Measurements from ENCODE around the gene HTR7. TPM values are rescaled to one million over a fixed set of nuclear protein-coding genes. Genes with fewer than 3 reads are reported as not detected.
A peak's percentile ranks its signal among the peaks of the same experiment; 100 is the strongest.
"Not testable (repeated sequence)": the region's sequence is repeated elsewhere in the genome, so short reads cannot be mapped to it uniquely, and the experiment has no call there.

The HTR7 gene
- total RNA-seq: 1 to 10 TPM in 2 of 4 donors, under 1 TPM in 2; 0.29 to 1.5 (median 0.68) TPM

DNA sequence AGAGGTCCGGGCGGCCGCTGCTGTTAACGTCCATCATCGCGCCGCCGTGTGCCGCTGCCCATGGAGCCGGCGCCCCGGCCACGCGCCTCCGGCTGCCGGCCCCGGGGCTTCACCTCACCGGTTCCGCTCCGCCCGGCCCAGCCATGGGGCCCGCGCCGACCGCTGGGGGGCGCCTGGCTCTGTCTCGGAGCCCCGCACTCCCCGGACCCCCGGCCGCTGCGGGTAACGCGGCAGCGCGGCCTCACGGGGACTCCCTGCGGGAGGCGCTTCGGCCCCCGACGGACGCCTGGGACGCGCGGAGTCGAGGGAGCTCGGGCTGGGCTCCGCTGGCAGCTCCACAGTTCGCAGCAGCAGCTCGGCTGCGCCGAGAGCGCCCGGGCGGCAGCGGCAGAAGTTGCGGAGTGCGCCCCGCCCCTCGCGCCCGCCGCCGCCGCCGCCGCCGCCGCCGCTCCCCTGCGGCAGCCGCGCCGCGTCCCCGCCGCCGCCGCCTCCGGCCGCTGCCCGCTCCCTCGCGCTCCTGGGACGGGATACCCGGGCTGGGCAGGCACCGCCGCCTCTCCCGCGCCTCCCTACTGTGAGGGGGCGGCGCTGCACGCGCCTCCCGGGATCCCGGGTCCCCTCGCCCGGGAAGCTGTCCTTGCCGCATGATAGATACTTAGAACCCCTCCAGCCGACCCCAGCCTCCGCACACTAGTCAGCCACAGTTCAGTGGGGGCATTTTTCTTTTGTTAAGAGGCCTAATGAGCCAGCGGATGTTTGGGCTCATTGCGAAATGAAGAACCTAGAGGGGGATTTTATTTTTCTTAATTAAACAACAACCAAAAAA lies at the start of gene HTR7:
HTR7 (minus strand) TSS at position 405 of the 826 bp plus-strand sequence; CDS start at position 37, 368 bp downstream.
- Histone ChIP-seq H3K27me3 (peaks cover 0 to 25% of the 10 kb centered on the region in 2 donors), H3K9me3 (no peaks in the 10 kb centered on the region), H3K36me3 (no peaks in the 10 kb centered on the region), H3K27ac (peak within 1 kb of the TSS; percentile 68 to 81), H3K4me1 (no peaks in the 10 kb centered on the region), H3K4me3 (peak within 1 kb of the TSS; percentile 49 to 65)
- no peak for TF ChIP-seq POLR2A (IDR thresholded peaks at IDR 0.05)
- TF ChIP-seq, protein P1, sequence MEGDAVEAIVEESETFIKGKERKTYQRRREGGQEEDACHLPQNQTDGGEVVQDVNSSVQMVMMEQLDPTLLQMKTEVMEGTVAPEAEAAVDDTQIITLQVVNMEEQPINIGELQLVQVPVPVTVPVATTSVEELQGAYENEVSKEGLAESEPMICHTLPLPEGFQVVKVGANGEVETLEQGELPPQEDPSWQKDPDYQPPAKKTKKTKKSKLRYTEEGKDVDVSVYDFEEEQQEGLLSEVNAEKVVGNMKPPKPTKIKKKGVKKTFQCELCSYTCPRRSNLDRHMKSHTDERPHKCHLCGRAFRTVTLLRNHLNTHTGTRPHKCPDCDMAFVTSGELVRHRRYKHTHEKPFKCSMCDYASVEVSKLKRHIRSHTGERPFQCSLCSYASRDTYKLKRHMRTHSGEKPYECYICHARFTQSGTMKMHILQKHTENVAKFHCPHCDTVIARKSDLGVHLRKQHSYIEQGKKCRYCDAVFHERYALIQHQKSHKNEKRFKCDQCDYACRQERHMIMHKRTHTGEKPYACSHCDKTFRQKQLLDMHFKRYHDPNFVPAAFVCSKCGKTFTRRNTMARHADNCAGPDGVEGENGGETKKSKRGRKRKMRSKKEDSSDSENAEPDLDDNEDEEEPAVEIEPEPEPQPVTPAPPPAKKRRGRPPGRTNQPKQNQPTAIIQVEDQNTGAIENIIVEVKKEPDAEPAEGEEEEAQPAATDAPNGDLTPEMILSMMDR (IDR thresholded peaks at IDR 0.05): peak; percentile 27 to 83 (median 58)
- intact Hi-C loops (cut with DNase I; ENCODE audit: low total_unique reads): no loop called here
- peak; percentile 43 to 69 for DNase-seq

DNA sequence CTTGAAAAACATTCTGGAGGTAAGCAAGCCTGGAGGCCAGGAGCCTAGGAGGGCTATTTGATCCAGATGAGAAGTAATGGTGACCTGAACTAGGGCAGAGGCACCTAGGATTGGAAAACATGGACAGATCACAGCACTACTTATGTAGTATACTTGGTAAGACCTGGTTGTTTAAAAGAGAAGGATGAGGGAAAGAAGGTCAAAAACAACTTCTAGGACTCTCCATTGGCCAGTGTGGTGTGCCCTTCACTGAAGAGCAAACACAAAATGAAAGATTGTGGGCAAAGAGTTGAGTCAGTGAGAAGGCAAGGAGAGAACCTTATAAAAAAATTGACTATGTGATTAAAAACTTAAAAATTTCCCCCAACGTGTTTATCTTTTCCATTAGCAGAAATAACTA lies 48.8 kb upstream of the HTR7 start:
- Histone ChIP-seq H3K27me3 (no peaks in the 10 kb centered on the region), H3K4me1 (no peaks in the 10 kb centered on the region), H3K36me3 (no peaks in the 10 kb centered on the region), H3K4me3 (no peak overlapping the region), H3K27ac (no peak overlapping the region), H3K9me3 (no peaks in the 10 kb centered on the region)
- intact Hi-C loops (cut with DNase I; ENCODE audit: low total_unique reads): no loop called here
- DNase-seq: no peak
- TF ChIP-seq POLR2A (IDR thresholded peaks at IDR 0.05): no peak
- TF ChIP-seq, protein P1 (IDR thresholded peaks at IDR 0.05): no peak

DNA sequence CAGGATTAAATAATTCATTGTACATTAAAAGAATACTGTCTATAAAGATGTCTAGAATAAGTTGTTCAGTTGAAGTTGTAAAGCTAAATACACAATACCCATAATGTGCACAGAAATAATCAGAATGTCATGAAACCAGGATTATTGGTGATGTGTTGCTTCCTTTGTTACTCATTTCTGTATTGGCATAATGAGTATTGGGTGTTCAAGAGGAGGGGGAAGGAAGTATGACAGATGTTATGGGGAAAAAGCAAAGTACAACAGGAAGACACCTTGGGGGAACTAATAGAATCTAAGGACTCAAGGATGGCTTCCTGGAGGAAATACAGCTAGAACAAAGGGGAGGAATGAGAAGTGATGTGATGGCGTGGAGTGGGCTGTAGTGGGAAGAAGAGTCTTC lies 48.1 kb upstream of the HTR7 start:
- Histone ChIP-seq H3K27me3 (no peaks in the 10 kb centered on the region), H3K9me3 (no peaks in the 10 kb centered on the region), H3K27ac (no peak overlapping the region), H3K4me1 (no peaks in the 10 kb centered on the region), H3K36me3 (no peaks in the 10 kb centered on the region), H3K4me3 (no peak overlapping the region)
- TF ChIP-seq POLR2A (IDR thresholded peaks at IDR 0.05): no peak
- TF ChIP-seq, protein P1 (IDR thresholded peaks at IDR 0.05): no peak
- DNase-seq: no peak
- intact Hi-C loops (cut with DNase I; ENCODE audit: low total_unique reads): no loop called here

DNA sequence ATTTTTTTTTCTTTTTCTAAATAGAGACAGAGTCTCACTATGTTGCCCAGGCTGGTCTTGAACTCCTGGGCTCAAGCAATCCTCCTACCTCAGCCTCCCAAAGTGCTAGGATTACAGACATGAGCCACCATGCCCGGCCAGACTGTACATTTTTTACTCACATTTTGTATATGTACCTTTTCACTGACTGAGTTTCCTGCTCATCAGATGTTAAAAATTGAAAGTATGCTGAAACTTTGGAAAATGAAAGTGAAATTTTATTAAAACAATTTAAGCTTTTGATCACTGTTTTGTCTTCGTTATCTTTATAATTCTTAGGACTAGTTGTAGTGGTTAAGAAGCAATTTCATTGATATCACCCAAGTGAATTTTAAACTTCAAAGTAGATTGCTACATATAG lies 39.1 kb upstream of the HTR7 start:
- H3K9me3 ChIP-seq; H3K27ac ChIP-seq; H3K4me1 ChIP-seq; intact Hi-C loops (cut with DNase I; ENCODE audit: low total_unique reads); H3K4me3 ChIP-seq; H3K36me3 ChIP-seq; H3K27me3 ChIP-seq; DNase-seq: not testable (repeated sequence)

DNA sequence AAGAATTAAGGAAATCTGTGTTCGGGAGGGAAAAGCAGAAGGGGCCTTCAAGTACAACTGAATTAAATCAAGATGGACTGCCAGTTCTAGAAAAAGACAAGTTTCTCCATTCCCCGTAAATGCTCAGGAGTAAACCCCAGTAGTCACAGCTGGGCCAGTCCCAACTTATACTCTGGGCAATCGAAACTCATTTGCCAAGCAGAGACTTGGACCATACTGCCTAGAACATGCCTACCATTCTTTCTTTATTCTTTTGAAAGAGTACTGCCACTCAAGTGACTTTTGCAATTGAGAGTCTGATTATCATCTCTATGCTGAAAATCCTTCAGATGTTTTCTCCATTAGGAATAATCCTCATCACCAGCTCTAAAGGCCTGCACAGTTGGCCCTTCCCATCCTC lies 35.4 kb upstream of the HTR7 start:
- H3K27ac ChIP-seq: no peak overlapping the region
- DNase-seq: no peak
- no peaks in the 10 kb centered on the region for H3K36me3 ChIP-seq
- TF ChIP-seq, protein P1 (IDR thresholded peaks at IDR 0.05): no peak
- no peak for TF ChIP-seq POLR2A (IDR thresholded peaks at IDR 0.05)
- intact Hi-C loops (cut with DNase I; ENCODE audit: low total_unique reads): no loop called here
- H3K27me3 ChIP-seq: no peaks in the 10 kb centered on the region
- H3K4me1 ChIP-seq: no peaks in the 10 kb centered on the region
- H3K4me3 ChIP-seq: no peak overlapping the region
- no peaks in the 10 kb centered on the region for H3K9me3 ChIP-seq

Data from uterus (tissue), 4 donors.